Bronchial epithelial cell (primary cell): ENCODE measurements around the gene SMYD3. TPM values are rescaled to one million over a fixed set of nuclear protein-coding genes. Genes with fewer than 3 reads are reported as not detected.

Source experiments
- DNase-seq: peaks from one replicate; pipeline ENCODE4 v3.0.0-alpha.2; 2010; ENCODE audit warnings: low read depth
- FAIRE-seq: peaks from 2 replicates; lab custom pipeline; 2011; peaks lifted over from hg19 to GRCh38; lab: Jason Lieb, UNC
- H3K27me3 ChIP-seq: 2 replicates; pipeline ENCODE4 v1.5.1; 2011; ENCODE audit warnings: low read length; ENCODE audit not compliant: control insufficient read depth, insufficient read depth
- H3K36me3 ChIP-seq: 2 replicates; pipeline ENCODE4 v1.5.1; 2011; ENCODE audit warnings: low read length; ENCODE audit not compliant: control insufficient read depth, insufficient read depth
- H3K4me3 ChIP-seq: 2 replicates; pipeline ENCODE4 v1.5.1; 2011; ENCODE audit warnings: mild to moderate bottlenecking, low read depth, low read length, control low read depth
- total RNA-seq: library from RNA; depleted of rRNA; stranded (reverse); fragments of >200 nt; gene quantifications from 2 replicates; pipeline ENCODE4 v1.2.1, GENCODE V29; 2014
- TF ChIP-seq, protein P1 (sequence below): IDR thresholded peaks from 2 replicates; pipeline ENCODE4 v1.5.1; 2011; ENCODE audit warnings: mild to moderate bottlenecking, moderate library complexity, low read length, control low read depth, inconsistent platforms; ENCODE audit not compliant: insufficient read depth, severe bottlenecking

SMYD3 gene
- total RNA-seq, 1 donor from 2014 or later: 17.4 TPM

- no peaks in the 10 kb centered on the region for H3K27me3 ChIP-seq
- TF ChIP-seq, protein P1, sequence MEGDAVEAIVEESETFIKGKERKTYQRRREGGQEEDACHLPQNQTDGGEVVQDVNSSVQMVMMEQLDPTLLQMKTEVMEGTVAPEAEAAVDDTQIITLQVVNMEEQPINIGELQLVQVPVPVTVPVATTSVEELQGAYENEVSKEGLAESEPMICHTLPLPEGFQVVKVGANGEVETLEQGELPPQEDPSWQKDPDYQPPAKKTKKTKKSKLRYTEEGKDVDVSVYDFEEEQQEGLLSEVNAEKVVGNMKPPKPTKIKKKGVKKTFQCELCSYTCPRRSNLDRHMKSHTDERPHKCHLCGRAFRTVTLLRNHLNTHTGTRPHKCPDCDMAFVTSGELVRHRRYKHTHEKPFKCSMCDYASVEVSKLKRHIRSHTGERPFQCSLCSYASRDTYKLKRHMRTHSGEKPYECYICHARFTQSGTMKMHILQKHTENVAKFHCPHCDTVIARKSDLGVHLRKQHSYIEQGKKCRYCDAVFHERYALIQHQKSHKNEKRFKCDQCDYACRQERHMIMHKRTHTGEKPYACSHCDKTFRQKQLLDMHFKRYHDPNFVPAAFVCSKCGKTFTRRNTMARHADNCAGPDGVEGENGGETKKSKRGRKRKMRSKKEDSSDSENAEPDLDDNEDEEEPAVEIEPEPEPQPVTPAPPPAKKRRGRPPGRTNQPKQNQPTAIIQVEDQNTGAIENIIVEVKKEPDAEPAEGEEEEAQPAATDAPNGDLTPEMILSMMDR: no peak
- no peak for DNase-seq
- H3K4me3 ChIP-seq: no peak overlapping the region
- H3K36me3 ChIP-seq: no peaks in the 10 kb centered on the region
- no peak for FAIRE-seq
Observed at GRCh38 chr1:246515390-246516005, 8.4 kb upstream of the SMYD3 start.

DNA sequence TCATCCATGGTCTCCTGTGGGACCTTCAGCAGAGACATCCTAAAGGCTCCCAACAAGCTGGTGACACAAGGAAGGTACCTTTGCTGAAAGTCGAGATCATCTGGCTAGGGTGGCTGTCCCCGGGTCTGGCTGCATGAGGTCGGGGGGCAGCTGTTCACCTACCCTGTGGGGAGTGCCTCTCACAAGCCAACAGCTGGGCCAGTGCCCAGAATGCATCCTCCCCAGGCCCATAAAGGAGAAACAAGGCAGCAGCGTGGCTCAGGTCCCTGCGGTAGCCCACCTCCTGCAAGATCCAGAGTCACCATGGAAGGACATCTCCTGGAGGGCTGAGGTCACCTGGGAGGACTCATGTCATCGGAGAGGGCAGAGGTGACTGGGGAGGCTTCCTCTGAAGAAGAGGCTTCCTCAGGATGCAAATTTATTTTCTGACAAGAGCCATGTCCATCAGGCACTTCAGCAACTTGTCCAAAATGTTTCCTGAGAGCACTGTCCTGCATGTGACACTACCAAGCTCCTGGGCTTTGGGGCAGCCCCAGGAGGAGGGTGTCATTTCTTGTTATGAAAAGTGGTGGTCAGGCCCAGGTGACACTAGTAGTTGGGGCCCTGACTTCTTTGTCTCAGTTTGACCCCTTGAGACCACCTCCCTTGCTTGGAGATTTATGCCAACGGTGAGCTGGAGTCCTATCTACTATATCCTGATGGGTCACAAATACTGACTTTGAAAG, 6.7 kb upstream of the SMYD3 start:
- DNase-seq (no peak), FAIRE-seq (no peak)
- H3K27me3 ChIP-seq: no peaks in the 10 kb centered on the region
- H3K4me3 ChIP-seq: no peak overlapping the region
- H3K36me3 ChIP-seq: no peaks in the 10 kb centered on the region
- TF ChIP-seq, protein P1: no peak

GRCh38 chr1:246513041-246513440, 6.0 kb upstream of the SMYD3 start:
- DNase-seq (no peak), FAIRE-seq (no peak)
- H3K27me3 ChIP-seq: no peaks in the 10 kb centered on the region

DNA sequence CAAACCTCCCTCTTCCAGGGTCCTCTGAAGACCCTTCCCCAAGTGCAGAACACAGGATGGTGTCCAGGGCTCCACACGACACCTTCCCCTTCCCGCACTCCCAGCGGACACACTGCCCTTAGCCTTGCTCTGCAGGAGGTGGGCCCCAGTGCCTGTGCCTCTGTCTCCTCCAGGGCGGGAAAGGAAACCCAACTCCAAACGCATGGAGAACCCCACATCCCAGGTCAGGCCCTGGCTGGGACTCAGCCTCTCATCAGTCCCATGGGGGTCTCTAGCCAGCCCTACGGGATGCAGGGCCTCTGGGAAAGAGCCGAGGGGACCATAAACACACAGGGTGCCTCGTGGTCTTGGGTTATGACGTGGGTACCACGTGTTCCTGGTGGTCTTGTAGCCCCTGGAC, 5.6 kb upstream of the SMYD3 start:
- Histone ChIP-seq H3K36me3 (no peaks in the 10 kb centered on the region), H3K4me3 (no peak overlapping the region), H3K27me3 (no peaks in the 10 kb centered on the region)
- TF ChIP-seq, protein P1: no peak
- FAIRE-seq (no peak), DNase-seq (no peak)

More at GRCh38 chr1:246513041-246513440, 6.0 kb upstream of the SMYD3 start:
- H3K36me3 ChIP-seq: no peaks in the 10 kb centered on the region
- TF ChIP-seq, protein P1: no peak
- H3K4me3 ChIP-seq: no peak overlapping the region

- DNase-seq (no peak), FAIRE-seq (no peak)
- Histone ChIP-seq H3K4me3 (no peak overlapping the region), H3K36me3 (no peaks in the 10 kb centered on the region), H3K27me3 (no peaks in the 10 kb centered on the region)
- TF ChIP-seq, protein P1: no peak
Observed at GRCh38 chr1:246512230-246512629, 5.2 kb upstream of the SMYD3 start.

DNA sequence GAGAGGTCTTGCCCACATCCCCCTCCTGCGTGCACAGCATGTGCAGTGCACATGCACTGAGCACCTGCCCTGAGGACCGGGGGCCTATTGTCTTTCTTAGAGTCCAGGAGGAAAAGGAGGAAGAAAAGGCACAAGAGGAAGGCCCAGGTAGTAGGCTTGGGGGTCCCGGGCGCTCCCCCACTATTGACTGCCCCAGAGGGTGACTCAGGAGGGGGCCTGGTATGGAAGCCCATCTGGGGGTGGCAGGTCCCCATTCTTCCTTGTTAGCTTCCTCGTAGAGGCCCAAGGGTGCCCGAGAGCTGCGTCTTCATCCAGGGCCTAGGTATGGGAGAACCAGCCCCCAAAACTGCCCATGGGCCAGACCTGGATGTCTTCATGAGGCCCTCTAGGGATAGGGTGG, 4.1 kb upstream of the SMYD3 start:
- H3K4me3 ChIP-seq: no peak overlapping the region
- no peak for FAIRE-seq
- TF ChIP-seq, protein P1: no peak
- no peak for DNase-seq
- no peaks in the 10 kb centered on the region for H3K27me3 ChIP-seq
- H3K36me3 ChIP-seq: no peaks in the 10 kb centered on the region
